Measurements from ENCODE around the gene C16orf89.
A peak's percentile ranks its signal among the peaks of the same experiment; 100 is the strongest.
"Not testable (repeated sequence)": the region's sequence is repeated elsewhere in the genome, so short reads cannot be mapped to it uniquely, and the experiment has no call there.

C16orf89 gene

DNA sequence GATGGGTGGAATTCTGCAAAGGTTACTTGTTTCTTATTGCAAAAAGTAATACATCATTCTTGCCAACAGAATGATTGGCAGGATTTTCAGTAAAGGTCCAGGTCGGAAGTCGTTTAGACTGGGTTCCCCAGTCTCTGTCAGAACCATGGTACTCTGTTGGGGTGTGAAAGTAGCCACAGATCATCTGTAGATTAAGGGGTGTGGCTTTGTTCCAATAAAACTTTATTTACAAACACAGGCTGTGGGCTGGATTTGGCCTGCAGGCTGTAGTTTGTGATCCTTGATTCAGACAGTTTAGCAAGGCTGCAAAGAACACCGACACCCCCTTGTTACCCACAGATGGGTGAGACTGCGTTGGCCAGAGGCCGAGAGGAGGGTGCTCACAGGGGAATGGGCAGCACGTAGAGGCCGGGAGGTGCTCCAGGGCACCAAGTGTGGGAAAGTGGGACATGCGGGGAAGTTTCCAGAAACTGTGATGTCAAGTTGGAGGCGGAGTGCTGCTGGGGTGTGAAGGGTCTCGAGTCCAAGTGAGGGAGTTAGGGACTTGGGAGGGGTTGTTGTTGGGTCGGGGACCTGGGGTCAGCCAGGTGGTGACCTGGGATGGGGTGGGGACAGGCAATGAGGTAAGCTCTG lies 18.5 kb upstream of the C16orf89 start:
- DNase-seq (ENCODE audit: low spot score), result not testable (repeated sequence)

DNA sequence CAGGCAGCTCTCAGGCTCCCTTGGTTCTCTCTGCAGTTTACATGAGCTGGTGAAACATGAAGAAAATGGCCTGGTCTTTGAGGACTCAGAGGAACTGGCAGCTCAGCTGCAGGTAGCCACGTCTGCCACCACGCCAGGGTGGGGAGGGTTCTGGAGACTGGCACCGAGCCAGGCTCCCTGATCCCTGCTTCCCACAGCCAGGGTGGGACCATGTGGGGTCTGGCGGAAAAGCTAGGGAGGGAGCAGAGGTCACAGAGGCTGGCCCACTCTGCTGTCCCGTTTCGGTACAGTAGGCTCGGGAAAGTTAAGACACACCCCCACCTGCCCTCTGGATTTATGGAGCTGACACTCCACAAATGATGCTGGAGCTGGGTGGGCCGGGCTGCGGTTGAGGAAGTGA lies 17.9 kb upstream of the C16orf89 start:
- not testable (repeated sequence) for DNase-seq (ENCODE audit: low spot score)

DNA sequence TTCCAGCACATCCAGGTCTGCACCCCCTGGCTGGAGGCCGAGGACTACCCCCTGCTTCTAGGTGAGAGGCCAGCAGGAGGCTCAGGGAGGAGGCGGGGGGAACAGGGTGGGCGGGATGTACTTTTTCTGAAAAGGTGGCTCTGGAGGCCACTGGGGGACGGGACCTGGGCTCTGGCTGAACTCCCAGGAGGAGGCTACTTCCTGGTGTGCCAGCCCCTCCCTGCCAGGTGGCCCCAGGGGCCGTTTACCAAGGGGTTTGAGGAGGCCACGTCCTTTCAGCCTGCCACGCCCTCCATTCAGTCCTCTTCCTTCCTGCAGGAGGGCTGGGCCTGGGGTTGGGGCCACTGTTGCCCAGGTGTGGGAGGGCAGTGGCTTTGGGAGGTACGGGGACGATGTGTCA lies 15.2 kb upstream of the C16orf89 start:
- not testable (repeated sequence) for DNase-seq (ENCODE audit: low spot score)

DNA sequence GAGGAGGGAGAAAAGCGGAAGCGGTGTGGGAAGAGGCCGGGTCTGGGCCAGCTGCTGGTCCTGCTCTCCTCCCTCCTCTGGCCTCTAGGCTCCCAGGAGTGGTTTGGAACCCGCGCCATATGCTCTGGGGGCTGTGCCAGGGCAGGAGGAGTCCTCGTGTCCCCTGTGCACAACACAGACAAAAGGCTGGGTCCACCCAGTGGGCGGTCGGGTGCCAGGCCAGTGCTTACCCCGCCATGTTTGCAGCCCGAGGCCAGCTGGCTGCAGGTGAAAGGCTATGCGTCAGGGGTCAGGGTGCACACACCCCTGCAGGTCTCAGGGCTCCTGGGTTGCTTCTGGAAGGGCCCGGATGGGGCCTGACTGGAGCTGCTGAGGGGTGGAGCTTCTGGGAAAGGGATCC lies 14.7 kb upstream of the C16orf89 start:
- not testable (repeated sequence) for DNase-seq (ENCODE audit: low spot score)

DNA sequence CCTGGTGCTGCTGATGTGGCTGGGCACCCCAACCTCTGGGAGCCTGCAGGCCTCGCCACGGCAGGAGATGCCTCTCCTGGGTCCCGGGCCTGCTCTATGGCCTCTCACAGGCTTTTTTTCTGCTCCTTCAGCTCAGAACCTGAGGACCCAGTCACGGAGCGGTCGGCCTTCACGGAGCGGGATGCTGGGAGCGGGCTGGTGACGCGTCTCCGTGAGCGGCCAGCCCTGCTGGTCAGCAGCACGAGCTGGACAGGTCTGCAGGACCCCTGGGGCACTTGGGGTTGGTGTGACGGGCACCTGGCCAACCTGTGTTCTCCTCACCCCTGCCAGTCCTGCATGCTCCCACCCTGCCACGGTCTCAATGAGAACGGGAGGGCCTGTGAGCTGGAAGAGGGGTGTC lies 12.9 kb upstream of the C16orf89 start:
- DNase-seq (ENCODE audit: low spot score), result no peak

DNA sequence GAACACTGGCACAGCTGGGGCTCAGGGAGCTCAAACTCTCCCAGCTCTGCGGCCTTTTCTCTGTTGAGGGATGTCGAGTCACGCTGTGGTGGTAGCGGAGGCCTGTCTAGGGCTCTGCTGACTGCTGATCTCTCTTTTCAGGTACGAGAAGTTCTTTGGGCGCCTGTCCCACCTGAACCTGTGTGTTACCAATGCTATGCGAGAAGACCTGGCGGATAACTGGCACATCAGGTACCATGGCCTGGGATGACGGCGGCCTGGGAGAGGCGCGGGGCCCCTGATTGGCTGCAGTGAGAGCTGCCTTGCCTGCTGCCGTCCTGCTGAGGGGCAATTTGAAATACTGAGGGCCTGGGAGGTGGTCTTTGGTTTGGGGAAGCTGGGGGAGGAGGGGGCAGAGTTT lies 11.5 kb upstream of the C16orf89 start:
- DNase-seq (ENCODE audit: low spot score), result no peak

DNA sequence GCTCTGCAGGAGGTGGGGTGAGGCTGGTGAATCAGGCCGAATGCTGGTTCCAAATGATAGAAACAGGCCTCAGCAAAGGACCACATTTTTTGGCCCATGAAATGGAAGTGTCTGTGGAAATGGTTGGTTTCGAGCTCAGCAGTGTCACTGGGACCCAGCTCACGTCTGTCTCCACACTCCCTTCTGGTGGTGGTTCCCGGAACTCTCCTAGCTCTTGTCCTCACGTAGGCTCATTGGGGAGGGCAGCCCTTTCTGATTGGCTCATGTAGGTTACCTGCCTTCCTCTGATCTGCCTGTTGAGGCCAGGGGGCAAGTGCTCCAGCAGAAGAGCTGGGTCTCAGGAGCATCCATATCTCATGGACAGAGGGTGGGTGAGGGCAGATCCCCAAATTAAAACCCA lies 9.9 kb upstream of the C16orf89 start:
- DNase-seq (ENCODE audit: low spot score), result no peak

DNA sequence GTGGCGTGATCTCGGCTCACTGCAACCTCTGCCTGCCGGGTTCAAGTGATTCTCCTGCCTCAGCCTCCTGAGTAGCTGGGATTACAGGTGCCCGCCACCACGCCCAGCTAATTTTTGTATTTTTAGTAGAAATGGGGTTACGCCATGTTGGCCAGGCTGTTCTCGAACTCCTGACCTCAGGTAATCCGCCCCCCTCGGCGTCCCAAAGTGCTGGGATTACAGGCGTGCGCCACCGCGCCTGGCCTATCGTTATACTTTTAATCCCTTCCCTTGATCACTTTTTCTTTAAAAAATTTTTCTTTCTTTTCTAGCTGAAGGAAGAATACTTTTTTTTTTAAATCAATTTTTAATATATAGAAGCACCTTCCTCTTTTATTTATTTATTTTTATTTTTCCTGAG lies 8.0 kb upstream of the C16orf89 start:
- DNase-seq (ENCODE audit: low spot score), result not testable (repeated sequence)

DNA sequence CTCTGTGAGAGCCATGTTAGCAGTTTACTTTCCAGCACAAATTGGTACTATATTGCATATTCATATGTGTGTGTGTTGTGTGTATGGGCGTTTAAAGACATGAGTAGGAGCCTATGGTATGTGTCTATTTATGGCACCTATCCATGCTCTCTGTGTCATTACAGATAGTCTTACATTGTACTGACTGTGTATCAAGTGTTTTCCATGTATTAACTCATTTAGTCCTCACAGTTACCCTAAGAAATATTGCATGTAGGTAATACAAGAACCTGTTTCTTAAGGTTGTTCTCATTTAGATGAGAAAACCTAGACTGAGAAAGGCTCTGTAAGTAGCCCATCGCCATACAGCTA lies 7.5 kb upstream of the C16orf89 start:
- no peak for DNase-seq (ENCODE audit: low spot score)

DNA sequence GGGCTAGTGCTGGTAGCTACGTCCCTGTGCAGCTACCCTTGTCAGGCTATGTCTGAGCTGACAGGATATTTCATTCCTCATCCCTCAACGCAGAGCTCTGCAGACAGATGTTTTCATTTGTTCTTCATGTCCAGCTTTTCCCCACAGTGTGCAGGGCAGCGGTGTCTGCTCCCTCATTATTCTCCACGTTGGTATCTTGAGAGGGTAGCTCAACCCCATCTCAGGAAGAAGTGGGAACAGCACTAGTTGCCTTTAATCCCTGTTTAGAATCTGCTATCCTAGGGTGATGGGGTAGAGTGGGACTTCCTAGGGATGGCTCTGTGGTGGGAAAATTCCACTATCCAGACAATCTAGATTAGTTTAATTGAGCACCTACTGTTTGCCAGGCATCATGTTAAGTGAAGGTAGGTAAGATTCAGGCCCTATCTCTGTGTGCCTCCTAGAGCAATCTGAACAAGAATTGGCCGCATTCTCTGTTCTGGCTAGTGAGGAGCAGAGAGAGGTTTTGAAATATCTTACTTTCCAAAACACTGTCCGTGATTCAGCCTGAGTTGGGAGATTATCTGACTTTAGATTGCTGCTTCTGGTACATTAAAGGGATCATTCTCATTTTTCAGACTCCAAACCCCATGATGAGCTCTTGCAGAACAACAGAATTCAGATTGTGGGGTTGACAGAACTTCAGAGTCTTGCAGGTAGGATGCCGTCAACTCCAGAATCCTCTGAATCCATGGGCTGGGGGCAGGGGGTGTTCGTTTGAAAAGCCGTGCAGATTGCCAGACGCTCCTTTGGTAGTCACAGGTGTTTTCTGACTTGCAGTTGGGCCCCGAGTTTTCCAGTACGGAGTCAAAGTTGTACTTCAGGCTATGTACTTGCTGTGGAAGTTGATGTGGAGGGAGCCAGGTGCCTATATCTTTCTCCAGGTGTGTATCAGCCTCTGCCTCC lies 6.8 kb upstream of the C16orf89 start:
- DNase-seq (ENCODE audit: low spot score), result no peak

DNA sequence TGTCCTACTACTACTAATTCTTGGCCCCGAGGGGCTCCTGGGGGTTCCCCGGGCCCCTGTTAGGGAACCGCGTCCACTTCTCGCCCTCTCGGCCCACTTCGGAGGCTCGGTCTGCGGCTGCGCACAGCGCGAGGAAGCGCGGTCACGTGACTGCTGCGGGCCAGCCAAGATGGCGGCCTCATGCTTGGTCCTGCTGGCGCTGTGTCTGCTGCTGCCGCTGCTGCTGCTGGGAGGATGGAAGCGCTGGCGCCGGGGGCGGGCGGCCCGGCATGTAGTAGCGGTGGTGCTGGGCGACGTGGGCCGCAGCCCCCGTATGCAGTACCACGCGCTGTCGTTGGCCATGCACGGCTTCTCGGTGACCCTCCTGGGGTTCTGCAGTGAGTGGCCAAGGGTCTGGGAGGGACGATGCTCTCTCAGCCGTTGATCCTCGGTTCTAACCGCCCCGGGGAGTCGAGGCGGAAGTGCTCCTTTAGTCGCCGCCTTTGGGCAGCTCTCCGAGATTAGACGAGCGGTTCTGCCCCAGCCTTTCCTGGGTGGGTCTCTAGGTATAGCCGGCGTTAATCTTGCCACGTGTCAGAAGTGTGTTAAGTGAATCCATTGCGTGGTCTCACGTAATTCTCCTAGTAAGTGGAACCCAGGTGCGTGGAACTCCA lies 6.1 kb upstream of the C16orf89 start, which contains the start of gene ALG1:
ALG1 (plus strand) TSS at position 163 of the 653 bp plus-strand sequence; CDS start at position 170, 7 bp downstream.
- peak; percentile 81 for DNase-seq (ENCODE audit: low spot score)

DNA sequence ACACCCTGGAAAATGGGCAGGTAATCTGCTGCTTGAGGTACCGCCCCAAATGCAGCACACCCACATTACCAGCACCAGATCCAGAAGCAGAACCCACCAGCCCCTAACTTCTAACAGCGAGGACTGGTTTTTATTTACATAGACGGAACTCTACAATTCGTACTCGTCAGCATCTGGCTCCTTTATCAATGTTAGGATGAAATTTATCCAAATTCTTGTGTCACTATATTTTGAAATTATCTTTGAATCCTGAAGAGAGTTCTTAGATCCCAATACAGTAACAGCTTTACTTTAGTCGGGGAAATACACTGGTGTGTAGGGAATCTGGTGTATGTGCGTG lies 5.6 kb upstream of the C16orf89 start:
- no peak for DNase-seq (ENCODE audit: low spot score)

DNA sequence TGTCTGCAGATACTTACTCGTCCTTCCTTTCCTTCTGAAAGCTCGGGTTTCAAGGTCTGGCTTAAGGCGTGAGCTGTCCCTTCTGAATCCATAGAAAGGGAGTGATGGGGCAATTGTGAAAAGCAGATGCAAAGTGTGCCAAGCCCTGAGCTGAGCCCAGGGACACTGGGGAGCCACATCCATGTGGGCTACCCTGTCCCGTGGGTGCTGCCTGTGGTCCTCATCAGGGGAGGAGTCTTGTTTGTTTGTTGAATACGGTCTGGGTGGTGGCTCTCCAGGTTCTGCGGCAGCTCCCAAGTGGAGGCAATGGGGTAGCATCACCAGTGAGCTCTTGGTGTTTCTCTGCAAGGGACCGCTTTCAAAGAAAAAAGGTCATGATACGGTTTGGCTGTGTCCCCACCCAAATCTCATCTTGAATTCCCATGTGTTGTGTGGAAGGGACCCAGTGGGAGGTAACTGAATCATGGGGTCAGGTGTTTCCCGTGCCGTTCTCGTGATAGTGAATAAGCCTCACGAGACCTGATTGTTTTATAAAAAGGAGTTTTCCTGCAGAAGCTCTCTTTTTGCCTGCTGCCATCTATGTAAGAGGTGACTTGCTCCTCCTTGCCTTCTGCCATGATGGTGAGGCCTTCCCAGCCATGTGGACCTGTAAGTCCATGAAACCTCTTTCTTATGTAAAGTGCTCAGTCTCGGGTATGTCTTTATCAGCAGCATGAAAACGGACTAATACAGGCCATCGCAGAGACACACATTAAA lies 4.9 kb upstream of the C16orf89 start:
- no peak for DNase-seq (ENCODE audit: low spot score)

DNA sequence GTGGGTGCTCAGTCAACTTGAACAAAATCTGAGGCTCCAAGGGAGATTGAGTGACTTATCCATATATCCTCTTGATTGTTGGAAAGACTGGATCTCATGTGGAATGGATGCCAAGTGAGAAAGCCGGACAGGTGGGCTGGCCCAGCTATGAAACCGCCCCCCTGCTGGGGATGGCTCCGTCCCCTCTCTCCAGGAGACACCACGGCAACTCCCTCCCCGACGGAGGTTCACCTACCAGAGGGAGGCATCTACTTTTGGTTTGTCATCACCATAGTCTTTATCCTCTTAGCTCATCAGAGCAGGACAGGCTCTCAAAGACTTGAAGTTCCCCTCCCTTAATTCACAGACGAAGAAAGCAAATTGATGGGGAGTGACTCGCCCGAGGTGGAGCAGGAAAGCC lies 4.1 kb upstream of the C16orf89 start:
- DNase-seq (ENCODE audit: low spot score), result no peak

DNA sequence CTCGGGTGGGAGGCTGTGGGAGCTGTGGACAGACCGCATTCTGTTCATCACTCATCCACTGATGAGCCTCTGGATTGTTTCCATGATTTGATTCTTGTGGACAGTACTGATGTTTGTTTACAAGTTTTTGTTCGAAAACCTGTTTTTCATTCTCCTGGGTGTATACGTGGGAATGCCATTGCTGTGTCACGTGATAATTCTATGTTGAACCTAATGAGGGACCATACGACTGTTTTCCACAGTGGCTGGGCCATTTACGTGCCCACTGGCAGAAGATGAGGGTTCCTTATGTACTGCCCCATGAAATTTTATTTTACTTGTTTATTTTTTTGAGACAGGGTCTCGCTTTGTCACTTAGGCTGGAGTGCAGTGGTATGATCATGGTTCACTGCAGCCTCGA lies 3.3 kb upstream of the C16orf89 start:
- no peak for DNase-seq (ENCODE audit: low spot score)

DNA sequence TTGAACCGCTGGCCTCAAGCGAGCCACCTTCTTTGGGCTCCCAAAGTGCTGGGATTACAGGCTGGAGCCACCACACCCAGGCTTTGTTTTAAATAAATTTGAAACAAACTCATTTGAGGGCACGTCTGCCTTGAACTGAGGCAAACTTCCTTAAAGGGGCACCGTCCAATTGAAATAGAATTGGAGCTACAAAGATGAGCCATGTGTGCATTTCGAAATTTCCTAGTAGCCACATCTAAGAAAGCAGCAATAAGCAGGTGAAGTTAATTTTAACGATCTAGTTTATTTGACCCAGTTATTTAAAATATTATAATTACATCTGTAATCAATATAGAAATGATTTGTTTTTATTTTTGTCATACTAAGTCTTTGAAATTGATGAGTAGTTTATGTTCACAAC lies 755 bp upstream of the C16orf89 start:
- DNase-seq (ENCODE audit: low spot score), result no peak

DNA sequence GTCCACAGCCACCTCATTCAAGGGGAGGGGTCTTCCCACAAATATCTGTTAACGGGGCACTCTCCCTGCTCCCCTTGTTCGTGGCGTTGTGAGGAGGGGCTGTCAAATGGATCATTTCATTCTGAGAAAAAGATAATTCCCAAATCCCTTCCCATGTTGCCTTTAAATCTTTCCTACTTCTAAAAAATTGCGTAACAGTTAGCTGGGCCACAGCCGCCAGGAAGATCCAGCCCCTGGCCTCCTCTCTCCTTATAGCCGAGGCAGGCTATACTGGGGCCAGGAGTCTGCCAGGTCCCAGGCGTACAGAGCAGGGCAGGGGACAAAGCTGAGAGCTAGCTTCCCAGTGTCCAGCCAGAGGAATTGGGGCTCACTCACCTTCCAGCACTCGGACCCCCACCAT lies 430 bp downstream of the C16orf89 start:
- DNase-seq (ENCODE audit: low spot score), result no peak

DNA sequence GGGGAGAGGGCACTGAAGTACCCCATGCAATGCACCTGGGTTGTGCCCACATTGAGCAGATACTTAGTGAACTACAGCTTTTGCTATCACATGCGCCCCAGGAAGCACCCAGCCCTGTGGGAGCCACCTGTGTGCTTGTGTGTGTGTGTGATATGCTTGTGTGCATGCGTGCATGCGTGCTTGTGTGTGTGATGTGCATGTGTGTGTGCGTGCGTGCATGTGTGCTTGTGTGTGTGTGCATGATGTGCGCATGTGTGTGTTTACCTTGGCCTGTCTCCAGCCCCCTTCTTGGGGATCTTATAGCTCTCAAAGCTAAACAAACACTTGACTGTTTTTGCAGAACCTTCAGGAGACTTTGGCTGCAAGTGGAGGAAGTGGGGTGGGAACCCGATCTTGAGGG lies 841 bp downstream of the C16orf89 start:
- DNase-seq (ENCODE audit: low spot score), result no peak

DNA sequence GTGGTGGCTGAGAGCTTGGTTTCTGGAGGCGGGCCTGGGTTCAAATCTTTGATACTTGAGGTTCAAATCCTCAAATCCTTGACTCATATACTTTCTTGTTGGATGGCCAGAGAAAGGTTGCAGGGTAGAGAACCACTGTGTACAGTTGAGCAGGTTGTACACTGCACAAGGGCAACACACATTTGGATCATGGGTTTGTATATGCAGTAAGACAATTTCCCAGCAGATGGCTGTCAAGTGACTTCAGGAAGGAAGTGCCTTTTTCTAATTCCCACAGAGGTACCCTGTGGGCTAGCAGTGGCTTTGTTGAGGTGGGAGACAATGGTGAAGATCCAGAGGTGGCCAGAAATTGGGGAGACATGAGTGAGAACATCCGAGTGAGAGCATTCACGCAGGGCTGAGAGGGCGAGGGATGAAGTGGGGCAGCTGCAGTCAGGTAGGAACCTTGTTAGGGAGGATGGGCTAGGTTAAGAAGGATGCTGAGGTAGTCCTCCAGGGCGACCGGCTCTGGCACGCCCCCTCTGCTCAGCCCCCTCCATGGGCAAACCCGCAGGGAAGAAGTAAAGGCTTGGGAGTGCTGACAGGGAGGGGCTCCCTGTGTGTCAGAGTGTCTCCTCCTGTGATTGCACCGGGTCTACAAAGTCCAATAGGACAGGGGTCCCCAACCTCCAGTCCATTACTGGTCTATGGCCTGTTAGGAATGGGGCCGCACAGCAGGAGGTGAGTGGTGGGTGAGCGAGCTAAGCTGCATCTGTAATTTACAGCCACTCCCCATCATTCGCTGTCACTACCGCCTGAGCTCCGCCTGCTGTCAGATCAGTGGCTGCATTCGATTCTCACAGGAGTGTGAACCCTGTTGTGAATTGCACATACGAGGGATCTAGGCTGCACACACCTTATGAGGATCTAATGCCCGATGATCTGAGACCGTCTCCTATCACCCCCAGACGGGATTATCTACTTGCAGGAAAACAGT lies 2.7 kb downstream of the C16orf89 start:
- no peak for DNase-seq (ENCODE audit: low spot score)

DNA sequence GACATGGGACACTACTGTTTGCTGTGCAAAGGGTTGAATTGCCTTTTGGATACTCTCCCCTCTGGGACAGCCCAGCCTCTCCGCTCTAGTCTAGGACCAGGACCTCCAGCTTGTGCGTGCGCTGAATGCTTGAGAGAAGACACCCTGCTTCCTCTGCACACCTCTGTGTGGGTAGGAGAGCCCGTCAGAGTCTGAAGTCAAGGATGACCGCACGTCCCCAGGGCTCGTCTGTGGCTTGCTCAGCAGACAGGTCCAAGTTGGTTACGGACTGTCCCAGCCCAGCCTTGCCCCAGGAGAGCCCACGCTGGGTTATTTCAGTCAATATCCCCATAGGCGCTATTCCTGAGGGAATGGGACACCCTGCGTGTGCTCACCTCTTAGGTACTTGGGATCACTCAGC lies 3.7 kb downstream of the C16orf89 start:
- no peak for DNase-seq (ENCODE audit: low spot score)

DNA sequence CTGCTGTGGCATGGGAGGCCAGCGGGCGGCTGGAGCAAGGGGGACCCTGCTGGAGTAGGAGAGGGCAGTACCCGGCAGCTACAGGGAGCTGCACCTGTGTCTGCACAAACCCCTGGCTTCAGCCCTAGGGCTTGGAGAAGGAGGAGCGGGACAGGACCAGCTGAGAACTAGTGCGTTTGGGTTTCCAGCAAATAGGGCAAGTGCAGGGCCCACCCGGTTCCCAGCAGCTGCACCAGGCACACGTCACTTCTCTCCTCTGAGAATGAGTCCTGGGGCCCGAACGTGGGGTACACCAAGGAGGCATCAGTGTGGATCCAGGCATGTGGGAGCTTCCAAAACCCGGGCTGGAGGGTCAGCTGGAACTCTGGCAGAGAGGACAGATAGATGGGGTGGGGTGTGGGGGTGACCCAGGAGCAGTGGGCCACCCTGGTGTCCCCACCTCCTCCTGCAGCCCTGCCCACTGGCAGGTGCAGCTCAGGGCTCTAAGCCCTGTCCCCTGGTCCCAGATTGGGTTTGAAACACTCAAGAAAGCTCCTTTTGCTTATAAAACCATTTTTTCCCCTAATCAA lies 5.6 kb downstream of the C16orf89 start:
- DNase-seq (ENCODE audit: low spot score), result no peak
